TTC549 (cell line): ENCODE results near the gene ZNF350.
"Not testable (repeated sequence)": the region's sequence is repeated elsewhere in the genome, so short reads cannot be mapped to it uniquely, and the experiment has no call there.

Source experiments
- FAIRE-seq: peaks from 2 replicates; lab custom pipeline; 2012; peaks lifted over from hg19 to GRCh38; lab: Jason Lieb, UNC

The ZNF350 gene

DNA sequence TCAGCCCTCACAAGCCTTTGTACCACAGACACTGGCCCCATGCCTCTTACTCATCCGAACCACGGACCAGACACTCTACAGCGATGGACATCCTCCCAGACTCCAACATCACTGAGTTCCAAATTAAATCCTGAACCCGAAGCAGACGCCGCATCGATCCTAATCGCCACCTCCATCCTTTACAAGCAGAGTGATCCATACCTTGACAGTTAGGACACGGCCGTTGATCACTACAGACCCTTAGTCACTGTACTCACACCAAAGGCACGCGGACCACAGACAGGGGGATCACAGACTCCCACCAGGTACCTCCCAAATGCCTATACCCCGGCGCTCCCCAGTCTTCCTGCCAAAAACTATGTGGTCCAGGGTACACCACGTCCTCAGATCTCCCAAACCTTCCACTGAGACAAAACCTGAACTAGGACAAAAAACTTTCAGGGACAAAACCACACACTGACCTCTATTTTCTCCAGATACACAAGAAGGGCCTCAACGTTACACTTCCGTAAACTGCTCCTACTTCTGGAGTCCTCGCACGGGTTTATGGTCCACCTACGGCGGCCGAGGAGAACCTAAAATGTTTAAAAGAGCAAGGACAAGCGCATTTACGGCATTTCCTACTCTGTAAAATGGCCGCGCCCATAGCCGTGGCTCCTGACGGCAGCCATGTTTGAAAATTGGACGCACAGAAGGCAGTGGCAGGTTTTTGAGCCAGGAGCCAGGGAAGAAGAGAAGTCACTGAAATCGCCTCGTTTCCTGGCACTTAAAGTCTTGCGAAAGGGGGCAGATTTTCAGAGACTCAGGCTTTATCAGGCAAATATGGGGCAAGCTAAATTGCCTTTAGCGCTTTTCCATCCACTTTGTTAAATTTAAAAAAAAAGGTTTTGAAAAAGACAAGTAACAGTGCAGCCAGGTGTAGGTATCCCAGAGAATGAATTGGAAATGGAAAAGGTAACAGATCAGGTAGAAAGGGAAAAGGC, at the start of gene ZNF350:
Gene ZNF350, minus strand, starts transcription at position 532 of the 983 bp plus-strand sequence. CDS start 12,480 bp downstream, outside the sequence.
- FAIRE-seq: peak; percentile 93

DNA sequence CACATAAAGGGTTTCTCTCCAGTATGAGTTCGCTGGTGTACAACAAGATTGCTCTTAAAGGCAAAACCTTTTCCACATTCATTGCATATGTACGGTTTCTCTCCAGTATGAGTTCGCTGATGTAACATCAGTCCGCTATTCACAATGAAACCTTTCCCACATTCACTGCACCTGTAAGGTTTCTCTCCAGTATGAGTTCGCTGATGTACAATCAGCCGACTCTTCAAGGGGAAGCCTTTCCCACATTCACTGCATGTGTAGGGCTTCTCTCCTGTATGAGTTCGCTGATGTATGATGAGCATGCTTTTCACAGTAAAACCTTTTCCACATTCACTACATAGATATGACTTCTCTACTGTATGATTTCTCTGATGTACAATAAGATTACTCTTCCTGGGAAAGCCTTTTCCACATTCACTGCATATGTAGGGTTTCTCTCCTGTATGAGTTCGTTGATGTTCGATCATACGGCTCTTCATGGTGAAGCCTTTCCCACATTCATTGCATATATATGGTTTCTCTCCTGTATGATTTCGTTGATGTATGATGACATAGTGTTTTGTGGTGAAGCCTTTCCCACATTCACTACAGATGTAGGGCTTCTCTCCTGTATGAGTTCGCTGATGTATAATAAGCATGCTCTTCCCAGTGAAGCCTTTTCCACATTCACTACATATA, 47.5 kb upstream of the ZNF350 start:
- FAIRE-seq: no peak

DNA sequence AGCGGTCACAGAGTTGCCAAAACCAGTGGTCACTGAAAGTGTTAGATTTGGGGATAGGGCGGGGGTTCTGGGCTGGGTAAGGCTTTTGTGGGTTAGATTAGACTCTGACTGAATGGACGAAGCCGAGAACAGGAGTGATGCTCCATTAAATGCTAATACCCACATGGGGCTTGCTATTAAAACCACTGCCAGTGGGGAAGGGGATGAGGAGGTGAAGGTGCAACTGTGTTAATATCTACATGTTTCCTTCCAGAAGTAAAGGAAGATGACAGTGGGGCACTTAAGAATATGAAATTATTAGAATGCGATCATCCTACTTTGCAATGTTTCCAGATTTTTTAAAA, 42.1 kb upstream of the ZNF350 start:
- no peak for FAIRE-seq

DNA sequence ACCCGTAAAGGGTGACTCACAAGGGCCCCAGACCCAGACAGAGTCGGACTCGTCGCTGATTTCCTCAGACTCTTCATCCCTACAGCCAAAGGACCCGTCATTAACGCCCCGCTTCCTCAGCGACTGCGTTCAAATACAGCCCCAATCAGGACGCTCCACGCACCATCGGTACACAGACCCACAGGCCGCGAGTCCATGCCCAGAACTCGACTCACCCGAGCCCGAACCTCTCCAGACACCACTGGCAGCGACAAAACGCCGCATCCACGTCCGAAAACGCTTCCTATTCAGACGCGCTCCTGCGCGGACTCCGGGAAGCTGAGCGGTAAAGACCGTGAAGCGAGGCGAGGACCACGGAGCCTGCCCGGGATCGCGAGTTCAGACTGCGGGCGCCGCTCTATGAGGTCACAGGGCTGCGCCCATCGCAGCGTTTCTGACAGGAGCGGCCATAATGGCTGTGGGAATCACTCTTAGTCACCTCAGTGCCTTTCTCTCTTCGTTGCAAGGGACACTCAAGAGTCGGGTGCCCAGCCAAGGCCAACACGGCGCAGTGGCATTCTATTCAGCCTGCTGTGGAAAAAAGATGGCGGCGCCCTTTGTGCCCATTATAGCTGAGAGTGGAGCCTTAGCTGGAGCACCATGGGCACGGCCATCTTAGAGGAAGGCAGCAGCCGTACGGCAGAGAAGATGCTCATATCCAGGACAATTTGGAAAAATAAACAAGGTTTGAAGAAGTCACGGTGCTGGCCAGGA, 41.6 kb upstream of the ZNF350 start, which contains the start of gene ZNF614:
Gene ZNF614, minus strand, starts transcription at position 353 of the 753 bp plus-strand sequence. CDS start 2,634 bp downstream, outside the sequence.
- FAIRE-seq: no peak

DNA sequence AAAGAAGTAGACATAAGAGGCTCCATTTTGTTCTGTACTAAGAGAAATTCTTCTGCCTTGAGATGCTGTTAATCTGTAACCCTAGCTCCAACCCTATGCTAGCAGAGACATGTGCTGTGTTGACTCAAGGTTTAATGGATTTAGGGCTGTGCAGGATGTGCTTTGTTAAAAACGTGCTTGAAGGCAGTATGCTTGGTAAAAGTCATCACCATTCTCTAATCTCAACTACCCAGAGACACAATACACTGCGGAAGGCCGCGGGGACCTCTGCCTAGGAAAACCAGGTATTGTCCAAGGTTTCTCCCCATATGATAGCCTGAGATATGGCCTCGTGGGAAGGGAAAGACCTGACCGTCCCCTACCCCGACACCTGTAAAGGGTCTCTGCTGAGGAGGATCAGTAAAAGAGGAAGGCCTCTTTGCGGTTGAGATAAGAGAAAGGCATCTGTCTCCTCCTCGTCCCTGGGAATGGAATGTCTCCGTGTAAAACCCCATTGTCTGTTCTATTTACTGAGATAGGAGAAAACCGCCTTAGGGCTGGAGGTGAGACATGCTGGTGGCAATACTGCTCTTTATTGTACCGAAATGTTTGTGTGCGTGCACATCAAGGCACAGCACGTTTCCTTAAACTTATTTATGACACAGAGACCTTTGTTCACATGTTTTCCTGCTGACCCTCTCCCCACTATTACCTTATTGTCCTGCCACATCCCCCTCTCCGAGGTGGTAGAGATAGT, 39.8 kb upstream of the ZNF350 start:
- FAIRE-seq: not testable (repeated sequence)

DNA sequence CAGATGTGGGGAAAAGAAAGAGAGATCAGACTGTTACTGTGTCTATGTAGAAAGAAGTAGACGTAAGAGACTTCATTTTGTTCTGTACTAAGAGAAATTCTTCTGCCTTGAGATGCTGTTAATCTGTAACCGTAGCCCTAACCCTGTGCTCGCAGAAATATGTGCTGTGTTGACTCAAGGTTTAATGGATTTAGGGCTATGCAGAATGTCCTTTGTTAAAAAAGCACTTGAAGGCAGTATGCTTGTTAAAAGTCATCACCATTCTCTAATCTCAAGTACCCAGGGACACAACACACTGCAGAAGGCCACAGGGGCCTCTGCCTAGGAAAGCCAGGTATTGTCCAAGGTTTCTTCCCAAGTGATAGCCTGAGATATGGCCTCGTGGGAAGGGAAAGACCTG, 37.8 kb upstream of the ZNF350 start:
- FAIRE-seq: not testable (repeated sequence)

DNA sequence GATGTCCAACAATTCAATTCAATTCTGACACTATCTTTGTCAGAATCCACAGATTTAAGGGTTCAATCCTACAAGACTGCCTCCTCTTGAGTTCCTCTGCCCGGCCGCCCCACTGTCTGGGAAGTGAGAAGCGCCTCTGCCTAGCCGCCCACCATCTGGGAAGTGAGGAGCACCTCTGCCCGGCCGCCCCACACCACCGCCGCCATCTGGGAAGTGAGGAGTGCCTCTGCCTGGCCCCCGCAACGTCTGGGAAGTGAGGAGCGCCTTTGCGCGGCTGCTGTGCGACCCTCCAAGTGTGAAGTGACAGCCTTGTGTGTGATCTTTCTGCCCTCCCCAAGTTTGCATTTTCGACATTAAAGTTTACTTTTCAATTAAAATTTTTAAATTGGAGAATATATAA, 35.6 kb upstream of the ZNF350 start:
- FAIRE-seq: no peak

DNA sequence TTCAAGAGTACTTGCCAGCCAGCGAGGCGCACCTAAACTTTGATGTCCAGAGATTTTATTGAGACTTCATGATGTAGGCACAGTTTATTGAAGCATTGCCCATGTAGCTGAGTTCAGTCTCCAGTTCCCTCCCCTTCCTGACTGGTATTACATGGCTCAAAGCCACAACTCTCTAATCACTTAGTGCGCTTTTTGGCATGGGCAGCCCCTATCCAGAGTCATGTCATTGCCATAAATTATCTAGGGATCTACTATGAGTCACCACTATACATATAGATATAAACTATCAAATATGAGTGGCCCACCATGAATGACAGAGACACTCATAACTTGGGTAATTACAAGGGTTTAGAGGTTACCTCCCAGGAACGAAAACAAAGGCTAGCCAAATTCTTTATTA, 33.9 kb upstream of the ZNF350 start:
- no peak for FAIRE-seq

DNA sequence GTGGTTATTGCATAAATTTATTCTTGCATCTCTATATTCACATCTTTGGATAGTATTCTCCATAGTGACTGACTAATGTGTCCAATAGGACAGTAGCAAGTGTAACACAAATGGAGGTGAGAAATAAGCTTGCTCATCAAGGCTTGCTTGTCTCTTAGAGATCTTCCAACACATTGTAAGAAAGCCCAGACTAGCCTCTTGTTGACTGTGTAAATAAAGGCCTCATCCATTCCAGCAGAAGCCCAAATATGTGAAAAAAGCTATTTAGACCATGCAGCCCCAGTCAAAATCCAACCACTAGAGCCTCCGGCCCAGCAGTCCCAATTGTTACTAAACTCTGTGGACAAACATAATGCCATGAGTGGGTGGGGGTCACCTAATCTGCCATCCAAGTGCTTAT, 24.0 kb upstream of the ZNF350 start:
- FAIRE-seq: no peak

DNA sequence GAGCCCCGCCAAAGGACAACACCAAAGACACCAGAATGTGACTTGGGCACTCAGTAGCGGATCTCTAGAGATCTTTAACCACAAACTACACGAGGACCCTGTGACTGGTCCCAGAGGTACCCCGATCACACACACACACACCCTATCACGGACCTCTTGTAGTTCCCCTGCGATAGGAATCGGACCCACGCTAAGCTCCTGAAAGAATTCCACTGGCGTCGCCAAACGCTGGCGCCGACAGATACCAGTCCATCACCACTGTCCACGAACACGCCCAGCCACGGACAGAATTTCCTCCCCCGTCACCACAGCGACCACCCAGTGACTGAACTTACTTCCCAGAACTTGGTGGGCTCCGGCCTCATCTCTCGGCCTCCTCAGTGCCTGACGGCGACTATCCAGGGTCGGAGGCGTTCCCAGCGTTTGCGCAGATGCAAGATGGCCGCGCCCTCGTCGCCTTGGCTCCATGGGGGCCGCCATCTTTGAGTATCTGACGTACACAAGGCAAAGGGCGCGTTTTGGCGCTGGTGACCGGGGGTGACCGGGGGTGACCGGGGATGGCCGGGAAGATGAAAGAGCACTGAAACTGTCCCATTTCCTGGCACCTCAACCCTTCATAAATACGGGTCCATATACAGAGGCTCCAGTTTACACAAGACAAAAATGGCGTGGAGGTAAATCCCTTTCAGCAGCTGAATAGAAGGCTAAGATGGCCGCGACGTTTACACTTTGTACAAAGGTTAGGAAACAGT, 21.3 kb upstream of the ZNF350 start, which contains the start of gene ZNF615:
Gene ZNF615, minus strand, starts transcription at position 406 of the 752 bp plus-strand sequence. CDS start 4,500 bp downstream, outside the sequence.
- FAIRE-seq: no peak

DNA sequence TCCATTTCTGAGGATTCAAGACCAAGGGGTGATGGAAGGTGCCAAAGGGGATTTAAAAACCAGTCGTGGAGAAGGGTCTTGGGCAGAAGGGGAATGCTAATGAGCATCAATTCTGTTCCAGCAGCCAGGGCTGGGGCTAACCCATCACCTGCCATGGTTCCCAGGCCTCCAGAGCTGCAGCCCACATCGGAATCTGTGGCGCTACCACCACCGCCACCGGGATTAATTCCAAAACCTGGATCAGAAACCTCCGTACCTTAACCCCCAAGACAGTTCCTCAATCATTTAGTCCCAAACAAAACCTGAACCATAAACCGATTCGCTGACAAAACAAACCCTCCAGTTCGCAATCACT, 20.8 kb upstream of the ZNF350 start:
- no peak for FAIRE-seq

DNA sequence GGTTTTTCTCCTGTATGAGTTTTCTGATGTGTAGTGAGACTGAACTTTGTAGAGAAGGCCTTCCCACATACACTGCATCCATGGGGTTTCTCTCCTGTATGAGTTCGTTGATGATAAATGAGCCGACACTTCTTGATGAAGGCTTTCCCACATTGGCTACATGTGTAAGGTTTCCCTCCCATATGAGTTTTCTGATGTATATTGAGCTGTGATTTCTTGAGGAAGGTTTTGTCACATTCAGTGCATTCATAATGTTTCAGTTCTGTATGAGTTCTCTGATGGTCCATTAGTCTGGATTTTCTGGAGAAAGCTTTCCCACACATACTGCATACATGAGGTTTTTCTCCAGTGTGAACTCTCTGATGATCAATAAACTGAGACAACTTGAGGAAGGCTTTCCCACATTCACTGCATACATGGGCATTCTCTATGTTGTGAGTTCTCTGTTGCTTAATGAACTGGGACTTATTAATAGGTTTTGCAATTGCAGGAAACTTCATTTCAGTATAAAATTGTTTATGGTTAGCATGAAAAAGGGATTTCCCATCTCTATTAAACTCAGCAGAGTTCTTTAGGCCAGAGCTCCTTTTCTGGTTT, 7.5 kb upstream of the ZNF350 start:
- no peak for FAIRE-seq

DNA sequence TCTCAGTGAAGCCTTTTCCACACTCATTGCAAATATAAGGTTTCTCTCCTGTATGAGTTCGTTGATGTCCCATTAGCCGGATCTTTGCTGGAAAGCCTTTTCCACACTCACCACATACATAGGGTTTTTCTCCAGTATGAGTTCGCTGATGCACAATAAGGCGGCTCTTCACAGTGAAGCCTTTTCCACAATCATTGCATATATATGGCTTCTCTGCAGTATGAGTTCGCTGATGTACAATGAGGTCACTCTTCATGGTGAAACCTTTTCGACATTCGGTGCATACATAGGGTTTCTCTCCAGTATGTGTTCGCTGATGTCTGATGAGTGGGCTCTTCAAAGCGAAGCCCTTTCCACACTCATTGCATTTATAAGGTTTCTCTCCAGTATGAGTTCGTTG, 6.8 kb upstream of the ZNF350 start:
- no peak for FAIRE-seq

DNA sequence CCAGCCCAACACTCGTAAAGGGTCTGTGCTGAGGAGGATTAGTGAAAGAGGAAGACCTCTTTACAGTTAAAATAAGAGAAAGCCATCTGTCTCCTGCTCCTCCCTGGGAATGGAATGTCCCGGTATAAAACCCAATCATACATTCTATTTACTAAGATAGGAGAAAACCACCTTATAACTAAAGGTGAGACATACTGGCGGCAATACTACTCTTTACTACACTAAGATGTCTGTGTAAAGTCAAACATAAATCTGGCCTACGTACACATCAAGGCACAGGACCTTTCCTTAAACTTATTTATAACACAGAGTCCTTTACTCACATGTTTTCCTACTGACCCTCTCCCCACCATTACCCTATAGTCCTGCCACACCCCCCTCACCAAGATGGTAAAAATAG, 3.3 kb downstream of the ZNF350 start:
- FAIRE-seq: no peak

DNA sequence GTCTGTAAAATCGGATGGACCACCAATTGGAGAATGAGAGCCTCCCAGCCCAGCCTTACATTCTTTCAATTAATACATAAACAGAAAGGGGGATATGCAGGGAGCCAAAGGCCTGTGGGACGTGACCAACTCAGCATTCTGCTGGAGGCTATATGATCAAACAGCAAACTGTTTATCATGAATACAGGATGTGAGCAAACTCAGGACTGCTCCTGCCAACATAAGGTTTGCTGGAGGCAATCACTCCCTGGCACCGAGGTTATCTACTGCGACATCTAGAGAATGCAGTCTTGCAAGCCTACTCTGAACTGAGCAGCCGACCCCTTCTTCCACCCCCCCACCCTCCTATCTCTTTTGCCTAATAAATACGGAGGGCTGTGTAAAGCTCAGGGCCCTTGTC, 5.7 kb downstream of the ZNF350 start:
- not testable (repeated sequence) for FAIRE-seq

DNA sequence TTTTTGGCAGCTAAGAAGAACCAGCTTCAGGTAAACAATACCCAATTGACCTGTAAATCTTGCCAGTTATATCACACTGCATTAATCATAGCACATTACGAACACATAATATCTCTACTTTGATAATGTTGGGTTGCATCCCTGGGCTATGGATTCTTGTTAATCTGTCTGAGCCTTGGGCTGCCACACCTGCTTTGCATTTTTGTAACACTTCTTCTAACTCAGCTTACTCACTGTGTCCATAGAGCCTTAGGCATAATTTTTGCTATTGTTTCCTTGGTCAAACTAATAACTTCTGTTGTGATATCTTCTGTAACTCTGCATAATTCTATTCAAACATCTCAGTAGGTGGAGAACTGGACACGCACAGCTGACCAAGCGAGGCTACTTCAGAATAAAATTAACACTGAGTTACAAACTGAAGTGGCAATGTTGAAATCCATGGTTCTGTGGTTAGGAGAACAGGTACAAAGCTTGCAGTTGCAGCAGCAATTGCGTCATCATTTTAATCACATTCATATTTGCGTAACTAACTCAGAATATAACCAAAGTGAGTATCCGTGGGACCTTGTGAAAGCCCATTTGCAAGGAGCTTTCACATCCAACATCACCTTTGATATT, 6.4 kb downstream of the ZNF350 start:
- no peak for FAIRE-seq

DNA sequence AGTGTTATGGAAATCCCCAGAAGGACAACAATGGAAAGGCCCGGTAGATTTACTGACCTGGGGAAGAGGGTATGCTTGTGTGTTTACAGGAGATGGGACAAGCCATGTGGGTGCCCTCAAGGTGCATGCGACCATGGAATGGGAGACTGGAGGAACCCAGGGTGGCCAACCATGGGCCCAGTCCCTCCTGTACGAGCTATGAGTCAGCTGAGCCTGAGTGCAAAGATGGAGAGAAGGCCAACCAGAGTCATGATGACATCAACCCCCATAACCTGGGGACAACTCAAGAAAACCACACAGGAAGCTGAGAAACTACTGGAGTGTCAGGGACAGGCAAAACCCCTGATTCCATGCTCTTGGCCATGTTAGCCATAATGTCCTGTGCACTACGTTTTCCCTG, 7.8 kb downstream of the ZNF350 start:
- FAIRE-seq: no peak

DNA sequence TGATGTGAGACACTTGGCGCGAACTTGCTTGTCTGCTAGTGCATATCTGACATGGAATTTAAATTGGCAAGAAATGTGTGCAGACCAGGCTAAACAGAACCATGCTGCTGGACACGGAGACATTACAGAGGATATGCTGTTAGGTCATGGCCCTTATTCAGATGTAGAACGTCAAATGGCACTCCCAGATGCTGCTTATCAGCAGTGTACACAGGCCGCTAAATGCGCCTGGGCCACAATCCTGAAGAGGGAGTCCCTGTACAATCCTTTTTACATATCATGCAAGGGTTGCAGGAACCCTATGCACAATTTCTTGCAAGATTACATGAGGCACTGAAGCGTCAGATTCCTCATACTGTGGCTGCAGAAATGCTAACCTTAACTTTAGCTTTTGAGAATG, 9.3 kb downstream of the ZNF350 start:
- no peak for FAIRE-seq

DNA sequence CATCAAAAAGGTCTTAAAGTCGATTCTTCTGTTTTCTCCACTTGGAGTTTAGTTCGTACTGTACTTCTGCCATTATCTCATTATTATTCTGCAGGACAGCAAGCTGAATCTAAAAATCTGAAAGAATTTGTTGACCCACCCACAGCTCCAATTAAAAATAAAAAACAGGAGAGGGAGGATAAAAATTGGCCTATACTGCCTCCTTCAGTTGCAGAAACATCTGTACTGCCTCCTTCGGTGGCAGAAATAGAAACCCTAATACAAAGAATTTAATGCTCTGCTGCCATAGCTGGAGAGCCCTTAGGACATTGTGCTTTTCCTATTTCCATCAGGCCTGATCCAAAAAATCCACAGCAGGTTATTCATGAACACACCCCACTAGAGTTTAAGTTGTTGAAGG, 9.8 kb downstream of the ZNF350 start:
- FAIRE-seq: no peak

DNA sequence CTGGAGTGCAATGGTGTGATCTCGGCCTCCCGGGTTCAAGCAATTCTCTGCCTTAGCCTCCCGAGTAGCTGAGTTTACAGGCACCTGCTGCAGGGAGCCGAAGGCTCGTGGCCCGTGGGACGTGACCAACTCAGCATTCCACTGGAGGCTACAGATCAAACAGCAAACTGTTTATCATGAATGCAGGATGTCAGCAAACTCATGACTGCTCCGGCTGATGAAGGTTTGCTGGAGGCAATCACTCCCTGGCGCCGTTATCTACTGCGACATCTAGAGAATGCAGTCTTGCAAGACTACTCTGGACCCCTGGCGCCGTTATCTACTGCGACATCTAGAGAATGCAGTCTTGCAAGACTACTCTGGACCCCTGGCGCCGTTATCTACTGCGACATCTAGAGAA, 10.9 kb downstream of the ZNF350 start:
- not testable (repeated sequence) for FAIRE-seq
